SK-N-SH (cell line): Measurements from ENCODE around the gene RANBP9. TPM values are rescaled to one million over a fixed set of nuclear protein-coding genes. Genes with fewer than 3 reads are reported as not detected.

ENCODE experiments used
- EP300 ChIP-seq, 2 experiments: IDR thresholded peaks; 2 replicates each; pipeline versions ENCODE4 v1.4.0 to v1.6.1; 2012; ENCODE audit warnings: borderline replicate concordance in 1 of 2, low read depth in 1 of 2, low read length in 1 of 2
- FOSL2 ChIP-seq: IDR thresholded peaks from 2 replicates; pipeline ENCODE4 v1.4.0; 2012; ENCODE audit warnings: low read depth, mild to moderate bottlenecking, moderate library complexity, borderline replicate concordance
- FOXM1 ChIP-seq: IDR thresholded peaks from 2 replicates; pipeline ENCODE4 v1.4.0; 2012; ENCODE audit warnings: low read depth, mild to moderate bottlenecking
- GATA2 ChIP-seq: sonication (generic); formaldehyde crosslinking; IDR thresholded peaks from 2 replicates; pipeline ENCODE4 v1.5.0; 2020; ENCODE audit warnings: mild to moderate bottlenecking, missing genetic modification reagents
- NRF1 ChIP-seq: IDR thresholded peaks from 2 replicates; pipeline ENCODE4 v1.6.1; 2012; ENCODE audit warnings: low read depth, mild to moderate bottlenecking, low read length
- POLR2AphosphoS5 ChIP-seq: IDR thresholded peaks from 2 replicates; pipeline ENCODE4 v1.6.1; 2012; ENCODE audit warnings: low read depth, low read length
- RCOR1 ChIP-seq: fragments of 150-350 bp; IDR thresholded peaks from 2 replicates; pipeline ENCODE4 v1.6.1; 2017; ENCODE audit warnings: antibody characterized with exemption, low read length
- REST ChIP-seq: IDR thresholded peaks from 2 replicates; pipeline ENCODE4 v1.6.1; 2012; ENCODE audit warnings: mild to moderate bottlenecking, low read depth, low read length, moderate library complexity
- RFX5 ChIP-seq: IDR thresholded peaks from 2 replicates; pipeline ENCODE4 v1.6.1; 2012; ENCODE audit warnings: mild to moderate bottlenecking, improper control_type of control experiment, low read length
- RXRA ChIP-seq: IDR thresholded peaks from 2 replicates; pipeline ENCODE4 v1.4.0; 2012; ENCODE audit warnings: low read depth, mild to moderate bottlenecking, borderline replicate concordance
- SMC3 ChIP-seq: IDR thresholded peaks from 2 replicates; pipeline ENCODE4 v1.6.1; 2012; ENCODE audit warnings: low read depth, low read length, improper control_type of control experiment
- TEAD4 ChIP-seq: IDR thresholded peaks from 2 replicates; pipeline ENCODE4 v1.4.0; 2012; ENCODE audit warnings: mild to moderate bottlenecking, borderline replicate concordance; ENCODE audit not compliant: insufficient read depth
- YY1 ChIP-seq: IDR thresholded peaks from 2 replicates; pipeline ENCODE4 v1.4.0; 2012; ENCODE audit warnings: low read depth, mild to moderate bottlenecking
- polyA plus RNA-seq, 3 experiments: library from polyadenylated mRNA; depleted of rRNA; stranded (reverse); fragments of >200 nt; gene quantifications; 2 replicates each; pipeline ENCODE4 v1.2.3, GENCODE V29; 2012
- TF ChIP-seq, protein P1 (sequence below): IDR thresholded peaks from 2 replicates; pipeline ENCODE4 v1.4.0; 2012; ENCODE audit warnings: low read depth, borderline replicate concordance
- TF ChIP-seq, protein P2 (sequence below): fragments of 150-350 bp; IDR thresholded peaks from 2 replicates; pipeline ENCODE4 v1.6.1; 2016; ENCODE audit warnings: mild to moderate bottlenecking, low read depth, low read length

The RANBP9 gene
- polyA plus RNA-seq, 1 of the 3 experiments (the other 2 are of a cell fraction), result 20.4 TPM

DNA sequence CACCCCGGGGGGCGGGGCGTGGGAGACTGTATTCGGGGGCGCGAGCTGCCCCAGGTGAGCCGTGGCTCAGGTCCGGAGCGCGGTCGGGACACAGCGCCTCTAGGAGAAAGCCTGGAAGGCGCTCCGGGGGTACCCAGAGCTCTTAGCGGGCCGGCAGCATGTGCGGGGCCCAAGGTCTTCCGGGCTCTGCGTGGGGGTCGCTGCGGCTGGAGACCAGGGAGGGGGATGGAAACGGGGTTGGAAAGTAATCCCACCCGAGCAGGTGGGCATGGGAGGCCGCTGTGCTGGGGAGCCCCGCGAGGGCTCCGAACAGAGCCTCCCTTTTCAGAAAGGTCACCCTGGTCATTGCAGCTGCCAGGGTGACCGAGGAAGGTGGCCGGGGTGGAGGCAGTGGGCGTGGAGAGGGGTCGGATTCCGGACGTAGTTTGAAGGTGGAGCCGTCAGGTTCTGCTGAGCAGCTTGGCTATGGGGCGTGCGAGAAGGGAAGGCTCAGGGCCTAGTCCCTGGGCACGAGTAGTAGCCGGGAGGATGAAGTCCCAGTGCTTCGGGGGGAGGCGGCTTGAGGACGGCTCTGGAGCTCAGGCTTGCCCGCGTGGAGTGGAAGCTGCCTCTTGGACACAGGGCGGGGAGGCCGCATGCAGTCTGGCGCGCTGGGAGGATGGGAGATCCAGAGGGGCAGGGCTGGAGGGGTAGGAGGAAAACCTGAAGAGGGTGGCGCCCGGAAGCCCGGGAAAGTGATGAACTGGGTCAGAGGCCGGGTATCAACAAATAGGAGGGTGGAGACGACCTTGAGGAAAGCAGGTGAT is 136.9 kb downstream of the RANBP9 start, which contains the start of gene SIRT5 (continued):
- TF ChIP-seq REST, result 0 out of 2 replicates have a peak, but pooled peaks have one; percentile 3
- no peak for TF ChIP-seq RCOR1
- TF ChIP-seq, protein P1, sequence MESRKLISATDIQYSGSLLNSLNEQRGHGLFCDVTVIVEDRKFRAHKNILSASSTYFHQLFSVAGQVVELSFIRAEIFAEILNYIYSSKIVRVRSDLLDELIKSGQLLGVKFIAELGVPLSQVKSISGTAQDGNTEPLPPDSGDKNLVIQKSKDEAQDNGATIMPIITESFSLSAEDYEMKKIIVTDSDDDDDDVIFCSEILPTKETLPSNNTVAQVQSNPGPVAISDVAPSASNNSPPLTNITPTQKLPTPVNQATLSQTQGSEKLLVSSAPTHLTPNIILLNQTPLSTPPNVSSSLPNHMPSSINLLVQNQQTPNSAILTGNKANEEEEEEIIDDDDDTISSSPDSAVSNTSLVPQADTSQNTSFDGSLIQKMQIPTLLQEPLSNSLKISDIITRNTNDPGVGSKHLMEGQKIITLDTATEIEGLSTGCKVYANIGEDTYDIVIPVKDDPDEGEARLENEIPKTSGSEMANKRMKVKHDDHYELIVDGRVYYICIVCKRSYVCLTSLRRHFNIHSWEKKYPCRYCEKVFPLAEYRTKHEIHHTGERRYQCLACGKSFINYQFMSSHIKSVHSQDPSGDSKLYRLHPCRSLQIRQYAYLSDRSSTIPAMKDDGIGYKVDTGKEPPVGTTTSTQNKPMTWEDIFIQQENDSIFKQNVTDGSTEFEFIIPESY, result no peak
- TF ChIP-seq POLR2AphosphoS5, result no peak; the same call in 1 of the 2 replicates
- TF ChIP-seq, protein P2, sequence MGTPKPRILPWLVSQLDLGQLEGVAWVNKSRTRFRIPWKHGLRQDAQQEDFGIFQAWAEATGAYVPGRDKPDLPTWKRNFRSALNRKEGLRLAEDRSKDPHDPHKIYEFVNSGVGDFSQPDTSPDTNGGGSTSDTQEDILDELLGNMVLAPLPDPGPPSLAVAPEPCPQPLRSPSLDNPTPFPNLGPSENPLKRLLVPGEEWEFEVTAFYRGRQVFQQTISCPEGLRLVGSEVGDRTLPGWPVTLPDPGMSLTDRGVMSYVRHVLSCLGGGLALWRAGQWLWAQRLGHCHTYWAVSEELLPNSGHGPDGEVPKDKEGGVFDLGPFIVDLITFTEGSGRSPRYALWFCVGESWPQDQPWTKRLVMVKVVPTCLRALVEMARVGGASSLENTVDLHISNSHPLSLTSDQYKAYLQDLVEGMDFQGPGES, result no peak
- TF ChIP-seq FOXM1, result no peak
- TF ChIP-seq NRF1, result no peak
- no peak for TF ChIP-seq SMC3
- TF ChIP-seq TEAD4, result no peak
- peak in 1 of 2 experiments; percentile 17; a peak in 1 of 4 replicates for TF ChIP-seq EP300 (IDR thresholded peaks at IDR 0.05; ENCODE audit: borderline replicate concordance in 1 of 2, low read depth in 1 of 2, low read length in 1 of 2)
- no peak for TF ChIP-seq RFX5
- TF ChIP-seq FOSL2, result no peak
- TF ChIP-seq RXRA, result no peak
- TF ChIP-seq YY1, result 0 out of 2 replicates have a peak, but pooled peaks have one; percentile 24
- no peak for TF ChIP-seq GATA2 (CRISPR knock-in tag)
